GM12878 (cell line): Measurements from ENCODE around the gene ERCC3. TPM values are rescaled to one million over a fixed set of nuclear protein-coding genes. Genes with fewer than 3 reads are reported as not detected.

Experiments used
- BHLHE40 ChIP-seq, 2 experiments: fragments of 450-650 bp in 1 of 2; IDR thresholded peaks; 2 replicates each; pipeline ENCODE4 v1.6.1; 2011 to 2017; ENCODE audit warnings: low read depth in 2 of 2, borderline replicate concordance in 1 of 2, improper control_type of control experiment in 1 of 2, low read length in 1 of 2, mild to moderate bottlenecking in 1 of 2
- HCFC1 ChIP-seq: fragments of 150-350 bp; IDR thresholded peaks from 2 replicates; pipeline ENCODE4 v1.6.1; 2014; ENCODE audit warnings: low read length
- NR2C1 ChIP-seq: fragments of 450-650 bp; IDR thresholded peaks from 2 replicates; pipeline ENCODE4 v1.6.1; 2017; ENCODE audit warnings: antibody characterized with exemption, mild to moderate bottlenecking, moderate library complexity
- RB1 ChIP-seq: fragments of 450-650 bp; formaldehyde crosslinking; IDR thresholded peaks from 2 replicates; pipeline ENCODE4 v1.6.1; 2017; ENCODE audit warnings: mild to moderate bottlenecking, borderline replicate concordance
- SKIL ChIP-seq: fragments of 450-650 bp; IDR thresholded peaks from 2 replicates; pipeline ENCODE4 v1.6.1; 2017; ENCODE audit warnings: mild to moderate bottlenecking, low read depth, inconsistent platforms; ENCODE audit not compliant: poor library complexity, severe bottlenecking
- TAF1 ChIP-seq: IDR thresholded peaks from 2 replicates; pipeline ENCODE4 v1.6.1; 2011; ENCODE audit warnings: mild to moderate bottlenecking, low read depth, low read length, borderline replicate concordance
- polyA plus RNA-seq, 11 experiments: library from polyadenylated mRNA; depleted of rRNA in 4 of 11; unstranded in 6 of 11; stranded (reverse) in 5 of 11; fragments of >200 nt; fragmentation: Nextera tagmentation in 4 of 11; fragmentation: Illumina TruSeq in 1 of 11; extraction: Ambion mirVana in 4 of 11; extraction: Trizol in 1 of 11; gene quantifications; 1 replicate in 1 of 11; 2 replicates in 10 of 11; pipeline versions ENCODE4 v1.2.1 to v1.2.3, GENCODE V29; 2011 to 2016; ENCODE audit warnings: inconsistent platforms in 2 of 11, missing spikeins in 2 of 11, low read depth in 1 of 11
- total RNA-seq, 4 experiments: library from RNA; depleted of rRNA in 3 of 4; stranded (reverse); fragments of >200 nt in 3 of 4; fragmentation: Illumina TruSeq in 1 of 4; extraction: Trizol in 1 of 4; gene quantifications; 2 replicates each; pipeline versions ENCODE4 v1.2.1 to v1.2.3, GENCODE V29; 2013 to 2021
- TF ChIP-seq, protein P1 (sequence below): fragments of 450-650 bp; conservative IDR thresholded peaks from 2 replicates; pipeline ENCODE4 v1.6.1; 2017; ENCODE audit warnings: mild to moderate bottlenecking, moderate library complexity

Gene ERCC3
- total and polyA plus RNA-seq, 10 of the 15 experiments (the other 5 are each of a cell fraction or from before 2014, with no cell fraction given): 17.1 to 64.8 (median 42.8) TPM

GRCh38 chr2:127293748-127294562 is at the start of gene ERCC3 (continued):
- TF ChIP-seq RB1 (peak; percentile 93; the same call in 1 of the 2 replicates), NR2C1 (peak; percentile 57; the same call in 1 of the 2 replicates), TAF1 (peak; percentile 83), HCFC1 (peak; percentile 32; the same call in 1 of the 2 replicates), BHLHE40 (IDR thresholded peaks at IDR 0.05; ENCODE audit: borderline replicate concordance in 1 of 2, low read depth in 2 of 2, low read length in 1 of 2) (peak; percentile 56 to 81; a peak in 3 of 4 replicates), SKIL (no peak)
- TF ChIP-seq, protein P1, sequence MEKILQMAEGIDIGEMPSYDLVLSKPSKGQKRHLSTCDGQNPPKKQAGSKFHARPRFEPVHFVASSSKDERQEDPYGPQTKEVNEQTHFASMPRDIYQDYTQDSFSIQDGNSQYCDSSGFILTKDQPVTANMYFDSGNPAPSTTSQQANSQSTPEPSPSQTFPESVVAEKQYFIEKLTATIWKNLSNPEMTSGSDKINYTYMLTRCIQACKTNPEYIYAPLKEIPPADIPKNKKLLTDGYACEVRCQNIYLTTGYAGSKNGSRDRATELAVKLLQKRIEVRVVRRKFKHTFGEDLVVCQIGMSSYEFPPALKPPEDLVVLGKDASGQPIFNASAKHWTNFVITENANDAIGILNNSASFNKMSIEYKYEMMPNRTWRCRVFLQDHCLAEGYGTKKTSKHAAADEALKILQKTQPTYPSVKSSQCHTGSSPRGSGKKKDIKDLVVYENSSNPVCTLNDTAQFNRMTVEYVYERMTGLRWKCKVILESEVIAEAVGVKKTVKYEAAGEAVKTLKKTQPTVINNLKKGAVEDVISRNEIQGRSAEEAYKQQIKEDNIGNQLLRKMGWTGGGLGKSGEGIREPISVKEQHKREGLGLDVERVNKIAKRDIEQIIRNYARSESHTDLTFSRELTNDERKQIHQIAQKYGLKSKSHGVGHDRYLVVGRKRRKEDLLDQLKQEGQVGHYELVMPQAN: peak; percentile 76; the same call in 1 of the 2 replicates
